Neuronal stem cell (in vitro differentiated cells): ENCODE results near the gene SDC4.

ENCODE experiments used
- DNase-seq: peaks from one replicate; pipeline ENCODE4 v3.0.0-alpha.2; 2013; ENCODE audit warnings: low spot score
- H2AFZ ChIP-seq: one replicate; pipeline ENCODE4 v1.6.1; 2013; ENCODE audit warnings: mild to moderate bottlenecking, low read length, inconsistent platforms
- H2AK5ac ChIP-seq: 2 replicates; pipeline ENCODE4 v1.6.1; 2013; ENCODE audit warnings: low read depth, mild to moderate bottlenecking, inconsistent platforms, low read length, moderate library complexity, mixed read lengths
- H2BK120ac ChIP-seq: 2 replicates; pipeline ENCODE4 v1.6.1; 2013; ENCODE audit warnings: low read depth, mild to moderate bottlenecking, inconsistent platforms, low read length, moderate library complexity, mixed read lengths
- H2BK12ac ChIP-seq: one replicate; pipeline ENCODE4 v1.6.1; 2013; ENCODE audit warnings: low read length, inconsistent platforms
- H2BK15ac ChIP-seq: 2 replicates; pipeline ENCODE4 v1.6.1; 2013; ENCODE audit warnings: mild to moderate bottlenecking, low read length, inconsistent platforms, mixed read lengths
- H2BK5ac ChIP-seq: one replicate; pipeline ENCODE4 v1.6.1; 2013; ENCODE audit warnings: inconsistent platforms, mild to moderate bottlenecking, low read length, moderate library complexity
- H3K14ac ChIP-seq: one replicate; pipeline ENCODE4 v1.6.1; 2013; ENCODE audit warnings: low read length, inconsistent platforms
- H3K18ac ChIP-seq: 2 replicates; pipeline ENCODE4 v1.6.1; 2013; ENCODE audit warnings: low read length, inconsistent platforms
- H3K23ac ChIP-seq: 2 replicates; pipeline ENCODE4 v1.6.1; 2013; ENCODE audit warnings: low read depth, mild to moderate bottlenecking, mixed read lengths, low read length, inconsistent platforms; ENCODE audit not compliant: poor library complexity
- H3K27ac ChIP-seq: replicated peaks from 3 replicates; pipeline ENCODE4 v1.5.1; 2013; ENCODE audit warnings: low read length, inconsistent platforms
- H3K27me3 ChIP-seq, 3 experiments: 2 replicates each; pipeline ENCODE4 v1.6.1; 2013; ENCODE audit warnings: low read length in 3 of 3, mild to moderate bottlenecking in 2 of 3, inconsistent platforms in 1 of 3, low read depth in 1 of 3, mixed read lengths in 1 of 3, moderate library complexity in 1 of 3; ENCODE audit not compliant: control insufficient read depth in 3 of 3, insufficient read depth in 3 of 3
- H3K36me3 ChIP-seq, 2 donors: replicated peaks in 1 of 2; 2 replicates each; pipeline ENCODE4 v1.6.1; 2013; ENCODE audit warnings: low read length in 2 of 2; ENCODE audit not compliant: control insufficient read depth in 2 of 2, insufficient read depth in 2 of 2
- H3K4ac ChIP-seq: 2 replicates; pipeline ENCODE4 v1.6.1; 2013; ENCODE audit warnings: inconsistent platforms, mild to moderate bottlenecking, low read length, moderate library complexity
- H3K4me1 ChIP-seq, 2 donors: 1 replicate in 1 of 2; 2 replicates in 1 of 2; pipeline ENCODE4 v1.6.1; 2013; ENCODE audit warnings: low read length in 2 of 2, low read depth in 1 of 2; ENCODE audit not compliant: control insufficient read depth in 2 of 2, insufficient read depth in 1 of 2
- H3K4me2 ChIP-seq: one replicate; pipeline ENCODE4 v1.6.1; 2013; ENCODE audit warnings: mild to moderate bottlenecking, low read length, inconsistent platforms; ENCODE audit not compliant: insufficient read depth, poor library complexity, severe bottlenecking
- H3K4me3 ChIP-seq, 2 donors: 2 replicates each; pipeline ENCODE4 v1.5.1; 2013; ENCODE audit warnings: low read length in 2 of 2, mild to moderate bottlenecking in 2 of 2, inconsistent platforms in 1 of 2, moderate library complexity in 1 of 2
- H3K79me1 ChIP-seq: one replicate; pipeline ENCODE4 v1.6.1; 2013; ENCODE audit warnings: low read depth, mild to moderate bottlenecking, inconsistent platforms, low read length, moderate library complexity
- H3K9ac ChIP-seq: one replicate; pipeline ENCODE4 v1.6.1; 2013; ENCODE audit warnings: mild to moderate bottlenecking, low read depth, low read length, inconsistent platforms; ENCODE audit not compliant: poor library complexity
- H3K9me3 ChIP-seq, 2 donors: replicated peaks in 1 of 2; 2 replicates each; pipeline versions ENCODE3 to v1.6.1; 2013; ENCODE audit warnings: low read length in 2 of 2, mild to moderate bottlenecking in 2 of 2, inconsistent platforms in 1 of 2, low read depth in 1 of 2, mixed read lengths in 1 of 2, moderate library complexity in 1 of 2; ENCODE audit not compliant: control insufficient read depth in 2 of 2, insufficient read depth in 1 of 2
- H4K8ac ChIP-seq: one replicate; pipeline ENCODE4 v1.6.1; 2013; ENCODE audit warnings: low read depth, mild to moderate bottlenecking, inconsistent platforms, low read length, moderate library complexity
- H4K91ac ChIP-seq: one replicate; pipeline ENCODE4 v1.6.1; 2013; ENCODE audit warnings: low read length, low read depth, mild to moderate bottlenecking, inconsistent platforms; ENCODE audit not compliant: poor library complexity
- WGBS, 2 donors: extraction: QIAGEN DNeasy Blood & Tissue Kit; methylation state at CpG; one replicate each; pipeline ENCODE4 v1.1.7; 2013; ENCODE audit warnings: missing lambda C conversion rate in 2 of 2, mixed read lengths in 1 of 2; ENCODE audit not compliant: insufficient read length in 2 of 2, insufficient replicate concordance in 1 of 2; ENCODE audit errors: extremely low coverage in 2 of 2; 5-methylcytosine and 5-hydroxymethylcytosine counted together

SDC4 gene

DNA sequence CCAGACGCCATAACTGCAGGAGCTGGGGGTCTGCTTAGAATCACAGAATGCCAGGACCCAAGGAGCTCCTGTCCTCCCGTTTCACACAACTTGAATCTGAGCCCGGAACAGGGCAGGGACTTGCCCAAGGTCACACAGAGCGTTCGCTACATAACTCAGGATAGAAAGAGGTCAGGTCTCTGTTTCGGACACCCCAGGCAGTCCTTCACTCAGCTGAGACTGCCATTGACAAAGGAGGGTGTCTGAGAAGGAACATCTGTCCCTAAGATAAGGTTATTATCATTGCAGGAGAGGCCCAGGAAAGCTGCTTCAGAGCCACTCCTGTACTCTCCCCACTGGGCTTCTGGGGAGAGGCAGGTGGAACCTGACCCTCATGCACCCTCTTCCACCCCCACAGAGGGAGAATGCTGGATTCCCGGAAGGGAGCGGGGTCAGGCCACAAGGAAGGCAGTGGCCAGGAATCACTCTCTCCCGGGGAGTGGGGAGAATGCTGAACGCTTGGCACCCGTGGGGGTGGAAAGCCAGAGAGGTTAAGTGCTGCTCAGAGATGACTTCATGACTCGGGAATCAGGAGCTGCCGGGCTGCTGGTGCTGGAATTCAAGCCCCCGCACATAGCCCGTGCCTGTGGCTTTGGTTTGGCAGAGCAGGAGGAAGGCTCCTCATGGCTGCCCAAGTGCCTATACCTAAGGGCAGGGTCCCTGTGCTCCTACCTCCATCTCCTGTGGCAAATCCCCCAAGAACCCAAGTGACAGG, 10.7 kb downstream of the SDC4 start:
- no peak overlapping the region for H3K9ac ChIP-seq
- H3K23ac ChIP-seq: peak overlapping the region; percentile 66
- H4K91ac ChIP-seq: no peak overlapping the region
- H3K4me2 ChIP-seq: no peak overlapping the region
- WGBS, 2 donors: no CpG with 5 or more reads among the region's 15 CpGs
- H3K9me3 ChIP-seq: no peaks in the 10 kb centered on the region
- H2BK5ac ChIP-seq: no peak overlapping the region
- no peak overlapping the region for H2BK12ac ChIP-seq
- peaks cover 29 to 33% of the 10 kb centered on the region in 2 donors for H3K4me1 ChIP-seq
- no peak overlapping the region for H2AK5ac ChIP-seq
- H4K8ac ChIP-seq: no peak overlapping the region
- H2AFZ ChIP-seq: peak overlapping the region; percentile 20
- no peak overlapping the region for H3K18ac ChIP-seq
- H2BK120ac ChIP-seq: no peak overlapping the region
- H3K14ac ChIP-seq: peak overlapping the region; percentile 26
- DNase-seq: no peak
- H2BK15ac ChIP-seq: no peak overlapping the region
- no peak overlapping the region for H3K27ac ChIP-seq
- H3K4ac ChIP-seq: no peak overlapping the region
- H3K36me3 ChIP-seq: no peaks in the 10 kb centered on the region
- no peaks in the 10 kb centered on the region for H3K27me3 ChIP-seq
- no peaks in the 10 kb centered on the region for H3K79me1 ChIP-seq
- no peak overlapping the region for H3K4me3 ChIP-seq

DNA sequence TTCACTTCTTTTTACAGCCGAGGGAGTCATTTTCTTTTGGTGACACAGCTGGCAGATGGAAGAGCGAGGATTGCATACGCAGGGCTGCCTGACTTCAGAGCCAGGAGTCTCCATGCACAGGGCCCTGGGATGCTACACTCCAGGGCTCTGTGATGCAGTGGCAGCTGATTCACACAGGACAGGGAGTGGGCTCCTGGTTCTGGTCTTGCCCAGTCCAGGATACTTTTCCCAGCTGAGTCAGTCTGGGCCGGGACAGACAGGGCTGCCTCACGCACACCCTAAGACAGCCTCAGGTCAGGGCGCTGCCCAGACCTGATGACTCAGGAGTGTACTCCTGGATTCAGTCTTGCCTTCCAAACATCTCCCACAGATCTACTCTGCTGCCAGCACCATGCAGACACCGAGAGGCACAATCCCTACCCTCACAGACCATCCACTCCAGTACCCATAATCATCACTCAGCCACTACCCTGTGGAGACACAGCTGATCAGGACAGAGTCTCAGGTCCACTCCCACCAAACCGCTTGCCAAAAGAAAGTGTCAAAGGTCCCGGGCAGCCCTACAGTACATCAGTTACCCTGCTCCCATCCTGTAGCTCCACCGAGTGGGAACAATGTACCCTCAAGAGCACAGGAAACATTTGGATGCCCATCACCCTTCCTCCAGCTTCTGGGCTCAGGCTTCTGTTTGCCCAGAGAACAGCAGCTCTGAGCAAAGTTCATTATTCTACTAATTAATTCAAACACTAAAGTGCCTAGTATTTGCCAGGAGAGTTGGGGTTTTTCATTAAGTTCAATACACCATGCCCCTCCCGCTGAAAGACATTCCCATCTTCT, 11.5 kb downstream of the SDC4 start:
- no peak for DNase-seq
- no peaks in the 10 kb centered on the region for H3K27me3 ChIP-seq
- H3K18ac ChIP-seq: no peak overlapping the region
- H3K4ac ChIP-seq: no peak overlapping the region
- H2AFZ ChIP-seq: no peak overlapping the region
- no peaks in the 10 kb centered on the region for H3K9me3 ChIP-seq
- no peak overlapping the region for H2BK120ac ChIP-seq
- no peak overlapping the region for H4K8ac ChIP-seq
- no peaks in the 10 kb centered on the region for H3K79me1 ChIP-seq
- no peaks in the 10 kb centered on the region for H3K36me3 ChIP-seq
- H4K91ac ChIP-seq: no peak overlapping the region
- H3K9ac ChIP-seq: peak overlapping the region; percentile 45
- no peak overlapping the region for H3K4me2 ChIP-seq
- no peak overlapping the region for H3K14ac ChIP-seq
- H2AK5ac ChIP-seq: peak overlapping the region; percentile 30
- H2BK12ac ChIP-seq: no peak overlapping the region
- peak overlapping the region; percentile 35 for H3K23ac ChIP-seq
- peaks cover 21 to 25% of the 10 kb centered on the region in 2 donors for H3K4me1 ChIP-seq
- H3K27ac ChIP-seq: no peak overlapping the region
- no peak overlapping the region for H3K4me3 ChIP-seq
- no peak overlapping the region for H2BK15ac ChIP-seq
- WGBS, 2 donors: no CpG with 5 or more reads among the region's 11 CpGs
- H2BK5ac ChIP-seq: no peak overlapping the region

DNA sequence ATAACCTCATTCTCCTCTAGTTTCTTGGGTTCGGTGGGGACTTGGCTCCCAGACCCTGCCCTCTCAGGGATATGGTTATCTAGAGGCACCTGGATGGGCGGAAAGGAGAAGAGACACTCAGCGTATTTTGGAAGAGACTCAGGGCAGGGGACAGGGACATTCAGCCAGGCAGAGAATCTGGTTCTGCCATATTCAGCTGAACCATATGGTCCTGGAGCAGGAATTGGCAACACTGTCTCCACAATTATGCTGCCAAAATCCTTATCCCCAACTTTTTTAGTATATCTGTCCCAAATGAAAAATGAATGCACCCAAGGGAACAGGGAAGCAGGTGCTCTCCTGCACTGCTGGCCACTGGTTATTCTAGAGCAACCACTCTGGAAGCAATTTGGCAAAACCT, 17.7 kb downstream of the SDC4 start:
- Histone ChIP-seq H3K4ac (no peak overlapping the region), H3K9ac (no peak overlapping the region), H3K9me3 (no peaks in the 10 kb centered on the region), H4K8ac (no peak overlapping the region), H3K4me3 (no peak overlapping the region), H4K91ac (no peak overlapping the region), H3K27ac (no peak overlapping the region), H3K4me1 (peaks cover 0 to 1% of the 10 kb centered on the region in 2 donors), H3K14ac (no peak overlapping the region), H2AFZ (no peak overlapping the region), H2BK15ac (no peak overlapping the region), H2BK120ac (no peak overlapping the region), H2BK12ac (no peak overlapping the region), H2AK5ac (no peak overlapping the region), H3K36me3 (peaks cover 0 to 15% of the 10 kb centered on the region in 2 donors), H2BK5ac (no peak overlapping the region), H3K18ac (no peak overlapping the region), H3K27me3 (no peaks in the 10 kb centered on the region), H3K79me1 (no peaks in the 10 kb centered on the region), H3K4me2 (no peak overlapping the region), H3K23ac (no peak overlapping the region)
- no peak for DNase-seq
- WGBS, 2 donors: no CpG with 5 or more reads among the region's 3 CpGs
